IPS-18c (cell line): ENCODE data around the gene CYP4F11.
A peak's percentile ranks its signal among the peaks of the same experiment; 100 is the strongest.
"Not testable (repeated sequence)": the region's sequence is repeated elsewhere in the genome, so short reads cannot be mapped to it uniquely, and the experiment has no call there.

Experiments
- H3K4me3 ChIP-seq: 2 replicates; pipeline ENCODE4 v1.7.0; 2013; ENCODE audit warnings: low read depth, mild to moderate bottlenecking, low read length, moderate library complexity; ENCODE audit not compliant: insufficient read depth
- H3K9me3 ChIP-seq: one replicate; pipeline ENCODE4 v1.6.1; 2013; ENCODE audit warnings: mild to moderate bottlenecking, low read length, moderate library complexity; ENCODE audit not compliant: control insufficient read depth, insufficient read depth

Gene CYP4F11

DNA sequence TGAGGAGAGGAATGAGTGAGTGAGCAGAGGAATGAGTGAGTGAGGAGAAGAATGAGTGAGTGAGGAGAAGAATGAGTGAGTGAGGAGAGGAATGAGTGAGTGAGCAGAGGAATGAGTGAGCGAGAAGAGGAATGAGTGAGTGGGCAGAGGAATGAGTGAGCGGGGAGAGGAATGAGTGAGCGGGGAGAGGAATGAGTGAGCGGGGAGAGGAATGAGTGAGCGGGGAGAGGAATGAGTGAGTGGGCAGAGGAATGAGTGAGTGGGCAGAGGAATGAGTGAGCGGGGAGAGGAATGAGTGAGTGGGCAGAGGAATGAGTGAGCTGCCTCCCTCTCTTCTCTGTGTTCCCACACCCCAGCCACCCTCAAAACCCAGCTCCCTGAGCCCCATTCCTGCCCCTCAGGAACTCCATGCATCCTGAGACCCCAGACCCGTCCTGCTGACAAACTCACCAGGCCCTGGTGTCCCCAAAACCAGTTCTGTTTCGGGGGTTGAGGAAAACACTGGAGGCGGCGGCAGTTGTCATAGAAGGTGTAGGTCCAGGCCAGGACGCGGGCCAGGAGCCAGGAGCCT is 483 bp downstream of the CYP4F11 start:
- H3K9me3 ChIP-seq: peaks cover 20% of the 10 kb centered on the region

DNA sequence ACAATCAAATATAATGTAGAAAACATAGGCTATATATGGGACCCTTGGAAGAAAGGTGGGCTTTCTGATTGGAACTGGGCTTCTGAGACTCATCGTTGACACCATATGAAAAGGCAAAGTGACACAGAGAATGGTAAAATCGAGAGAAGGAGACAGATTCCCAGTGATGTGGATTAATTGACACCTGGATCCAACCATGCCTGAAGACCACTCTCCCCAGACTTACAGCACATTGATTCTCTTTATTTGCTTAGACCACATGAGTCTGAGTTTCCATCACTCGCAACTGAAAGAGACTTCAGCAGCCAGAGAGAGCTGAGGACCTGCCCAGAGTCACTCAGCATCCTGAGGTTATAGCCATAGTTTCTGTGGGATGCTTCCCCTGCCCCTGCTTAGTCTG is 6.0 kb downstream of the CYP4F11 start:
- Histone ChIP-seq H3K4me3 (no peak overlapping the region), H3K9me3 (peaks cover 11% of the 10 kb centered on the region)

More for the DNA sequence above, 483 bp downstream of the CYP4F11 start:
- not testable (repeated sequence) for H3K4me3 ChIP-seq

DNA sequence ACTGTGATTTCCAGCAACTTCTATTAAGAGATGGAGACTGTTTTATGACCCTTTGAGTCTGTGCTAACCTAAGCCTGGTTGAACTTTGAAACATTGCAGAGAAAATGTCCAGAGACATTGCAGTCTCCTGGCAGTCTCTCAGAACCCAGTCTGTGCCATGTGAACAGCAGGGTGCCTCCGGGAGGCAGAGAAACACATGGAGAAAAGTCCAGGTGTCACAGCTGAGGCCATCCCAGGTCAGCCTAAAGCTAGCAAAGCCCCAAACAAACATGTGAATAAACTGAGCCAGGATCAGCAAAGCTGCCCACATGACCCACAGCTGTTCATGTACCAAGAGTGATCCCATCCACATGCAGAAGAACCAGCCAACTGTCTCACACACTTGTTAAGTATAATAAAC is 7.8 kb downstream of the CYP4F11 start:
- H3K4me3 ChIP-seq: no peak overlapping the region

GRCh38 chr19:15923702-15924101 is 10.6 kb downstream of the CYP4F11 start:
- Histone ChIP-seq H3K9me3 (peaks cover 2% of the 10 kb centered on the region), H3K4me3 (no peak overlapping the region; the same call in 1 of the 2 replicates)

More for the DNA sequence above, 7.8 kb downstream of the CYP4F11 start:
- peaks cover 11% of the 10 kb centered on the region for H3K9me3 ChIP-seq

DNA sequence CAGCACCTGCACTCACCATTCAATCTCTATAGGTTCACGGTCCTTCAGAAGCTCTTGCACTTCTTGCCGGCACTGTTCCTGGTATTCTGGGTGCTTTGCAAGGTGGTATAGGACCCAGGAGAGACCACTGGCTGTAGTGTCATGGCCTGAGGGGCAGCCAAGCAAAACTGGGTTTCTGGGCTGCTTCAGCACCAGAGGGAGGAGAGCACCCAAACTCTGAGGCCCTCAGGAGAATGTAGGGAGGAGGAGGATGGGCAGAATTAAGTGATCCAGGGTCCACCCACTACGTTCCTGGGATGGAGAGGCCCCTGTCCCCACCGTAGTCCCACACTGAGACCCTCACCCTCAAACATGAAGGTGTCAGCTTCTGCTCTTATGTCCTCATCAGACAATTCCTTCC is 12.3 kb downstream of the CYP4F11 start:
- peaks cover 2% of the 10 kb centered on the region for H3K9me3 ChIP-seq
- H3K4me3 ChIP-seq: no peak overlapping the region

DNA sequence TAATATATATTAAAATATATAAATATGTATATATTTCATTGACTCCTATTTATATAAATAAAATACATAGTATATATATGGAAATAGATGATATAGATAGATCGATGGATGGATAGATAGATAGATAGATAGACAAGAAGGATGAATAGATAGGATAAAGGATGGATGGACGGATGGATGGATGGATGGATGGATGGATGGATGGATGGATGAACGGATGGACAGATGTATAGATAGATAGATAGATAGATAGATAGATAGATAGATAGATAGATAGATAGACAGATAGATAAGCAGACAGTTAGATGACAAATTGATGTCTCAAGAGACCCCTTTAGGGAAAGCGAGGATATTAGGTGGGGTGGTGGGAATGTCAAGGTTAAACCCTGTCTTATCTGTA is 15.1 kb downstream of the CYP4F11 start:
- H3K9me3 ChIP-seq: peaks cover 5% of the 10 kb centered on the region
- H3K4me3 ChIP-seq: no peak overlapping the region

DNA sequence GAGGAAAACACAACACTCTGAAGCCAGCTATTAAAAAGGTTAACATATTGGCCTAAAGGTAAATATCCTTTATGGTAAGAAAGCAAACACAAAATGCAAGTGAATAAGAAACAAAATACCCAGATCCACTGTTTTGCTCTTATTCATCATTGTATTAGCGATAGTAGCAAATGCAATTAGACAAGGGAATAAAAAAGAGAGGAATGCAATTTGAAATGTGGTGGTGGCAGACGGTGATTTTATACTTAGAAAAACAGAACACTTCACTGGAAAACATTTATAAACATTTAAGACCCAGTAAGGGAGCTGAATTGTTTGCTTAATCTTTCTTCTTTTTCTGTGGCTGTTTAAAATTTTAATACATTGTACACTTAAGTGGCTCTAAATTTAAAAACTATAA is 19.2 kb downstream of the CYP4F11 start:
- Histone ChIP-seq H3K9me3 (peaks cover 5% of the 10 kb centered on the region), H3K4me3 (no peak overlapping the region)

- Histone ChIP-seq H3K9me3 (peaks cover 5% of the 10 kb centered on the region), H3K4me3 (no peak overlapping the region)
Measured at GRCh38 chr19:15913830-15914229, 20.5 kb downstream of the CYP4F11 start.

- Histone ChIP-seq H3K9me3 (peaks cover 5% of the 10 kb centered on the region), H3K4me3 (no peak overlapping the region)
Measured at GRCh38 chr19:15913384-15913783, 20.9 kb downstream of the CYP4F11 start.

GRCh38 chr19:15911599-15912235 is 22.6 kb downstream of the CYP4F11 start:
- Histone ChIP-seq H3K9me3 (peaks cover 5% of the 10 kb centered on the region), H3K4me3 (peak overlapping the region; percentile 47; the same call in 1 of the 2 replicates)

DNA sequence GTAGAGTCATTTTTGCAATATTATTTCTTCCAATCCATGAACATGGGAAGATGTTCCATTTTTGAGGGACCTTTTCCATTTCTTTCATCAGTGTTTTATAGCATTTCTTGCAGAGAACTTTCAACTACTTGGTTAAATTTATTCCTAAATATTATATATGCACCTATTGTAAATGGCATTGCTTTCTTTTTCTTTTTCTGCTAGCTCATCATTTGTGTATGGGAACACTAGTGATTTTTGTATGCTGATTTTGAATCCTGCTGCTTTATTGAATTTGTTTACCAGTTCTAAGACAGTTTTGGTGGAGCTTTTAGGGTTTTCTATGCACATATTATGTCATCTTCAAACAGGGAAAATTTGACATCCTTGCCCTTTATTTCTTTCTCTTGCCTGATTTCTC is 29.3 kb downstream of the CYP4F11 start:
- Histone ChIP-seq H3K9me3 (peaks cover 3% of the 10 kb centered on the region), H3K4me3 (no peak overlapping the region)

- H3K9me3 ChIP-seq, H3K4me3 ChIP-seq: not testable (repeated sequence)
Measured at GRCh38 chr19:15902898-15903297, 31.4 kb downstream of the CYP4F11 start.

DNA sequence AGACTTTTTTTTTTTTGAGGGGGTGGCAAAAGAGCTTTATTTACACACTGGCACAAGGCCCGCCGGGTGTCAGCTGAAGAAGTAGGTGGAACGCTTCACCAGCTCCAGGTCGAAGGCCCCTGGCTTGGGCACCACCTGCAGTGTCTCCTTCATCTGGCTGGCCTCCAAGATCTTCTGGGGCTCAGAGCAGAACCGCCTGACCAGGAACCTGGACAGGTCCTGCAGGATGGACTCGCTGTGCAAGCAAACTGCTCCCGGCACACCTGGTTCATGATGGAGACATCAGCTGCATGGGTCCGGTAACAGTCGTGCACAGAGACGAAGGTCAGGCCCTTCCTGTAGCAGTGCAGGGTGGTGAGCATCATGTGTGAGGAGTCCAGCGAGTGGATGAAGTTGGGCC is 32.1 kb downstream of the CYP4F11 start:
- H3K9me3 ChIP-seq: peaks cover 9% of the 10 kb centered on the region
- no peak overlapping the region for H3K4me3 ChIP-seq

DNA sequence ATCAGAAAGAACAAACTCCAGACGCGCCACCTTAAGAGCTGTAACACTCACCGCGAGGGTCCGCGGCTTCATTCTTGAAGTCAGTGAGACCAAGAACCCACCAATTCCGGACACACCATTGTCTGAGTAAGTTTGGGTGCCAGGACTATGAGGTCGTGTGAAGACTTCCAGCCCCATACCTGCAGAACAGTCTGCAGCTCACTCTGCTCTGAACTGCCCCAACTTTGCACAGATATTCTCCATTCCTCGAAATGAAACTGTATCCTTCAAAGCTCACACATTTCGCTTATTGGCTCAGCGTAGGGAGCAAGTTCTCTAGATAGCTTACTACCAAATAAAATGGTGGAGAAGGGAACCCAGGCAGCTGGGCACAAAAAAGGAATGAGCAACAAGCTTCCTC is 33.8 kb downstream of the CYP4F11 start:
- peaks cover 9% of the 10 kb centered on the region for H3K9me3 ChIP-seq
- H3K4me3 ChIP-seq: no peak overlapping the region

DNA sequence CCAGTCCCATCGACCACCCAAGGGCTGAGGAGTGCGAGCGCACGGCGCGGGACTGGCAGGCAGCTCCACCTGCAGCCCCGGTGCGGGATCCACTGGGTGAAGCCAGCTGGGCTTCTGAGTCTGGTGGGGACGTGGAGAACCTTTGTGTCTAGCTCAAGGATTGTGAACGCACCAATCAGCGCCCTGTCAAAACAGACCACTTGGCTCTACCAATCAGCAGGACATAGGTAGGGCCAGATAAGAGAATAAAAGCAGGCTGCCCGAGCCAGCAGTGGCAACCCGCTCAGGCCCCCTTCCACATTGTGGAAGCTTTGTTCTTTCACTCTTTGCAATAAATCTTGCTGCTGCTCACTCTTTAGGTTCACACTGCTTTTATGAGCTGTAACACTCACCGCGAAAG is 34.3 kb downstream of the CYP4F11 start:
- H3K4me3 ChIP-seq, H3K9me3 ChIP-seq: not testable (repeated sequence)

- peaks cover 14% of the 10 kb centered on the region for H3K9me3 ChIP-seq
Measured at GRCh38 chr19:15899561-15899960, 34.8 kb downstream of the CYP4F11 start.

GRCh38 chr19:15897738-15898276 is 36.5 kb downstream of the CYP4F11 start, which contains the start of gene CYP4F2:
Gene CYP4F2 (minus strand): TSS chr19:15898074. CDS start chr19:15897611, 463 bp downstream.
- peaks cover 17% of the 10 kb centered on the region for H3K9me3 ChIP-seq
- no peak within 1 kb of the TSS for H3K4me3 ChIP-seq

More at GRCh38 chr19:15899561-15899960, 34.8 kb downstream of the CYP4F11 start:
- not testable (repeated sequence) for H3K4me3 ChIP-seq

- Histone ChIP-seq H3K4me3 (no peak overlapping the region), H3K9me3 (peaks cover 18% of the 10 kb centered on the region)
Measured at GRCh38 chr19:15897026-15897737, 37.1 kb downstream of the CYP4F11 start.
